Prostate gland (tissue), 2 donors: ENCODE data around the gene TANC1.

Experiments used
- POLR2A ChIP-seq: fragments of 450-650 bp; IDR thresholded peaks from one replicate; pipeline ENCODE4 v1.6.1; 2016; ENCODE audit warnings: antibody characterized with exemption, mild to moderate bottlenecking
- POLR2AphosphoS5 ChIP-seq: sonication (generic); formaldehyde crosslinking; IDR thresholded peaks from one replicate; pipeline ENCODE4 v1.6.1; 2017; ENCODE audit warnings: antibody characterized with exemption
- TF ChIP-seq, protein P1 (sequence below), 4 experiments: fragments of 200-600 bp in 2 of 4; fragments of 450-650 bp in 2 of 4; sonication (generic) in 2 of 4; IDR thresholded peaks; 1 replicate in 3 of 4; 2 replicates in 1 of 4; pipeline ENCODE4 v1.5.1; 2016 to 2019; ENCODE audit warnings: antibody characterized with exemption in 4 of 4, mild to moderate bottlenecking in 2 of 4, moderate library complexity in 2 of 4

DNA sequence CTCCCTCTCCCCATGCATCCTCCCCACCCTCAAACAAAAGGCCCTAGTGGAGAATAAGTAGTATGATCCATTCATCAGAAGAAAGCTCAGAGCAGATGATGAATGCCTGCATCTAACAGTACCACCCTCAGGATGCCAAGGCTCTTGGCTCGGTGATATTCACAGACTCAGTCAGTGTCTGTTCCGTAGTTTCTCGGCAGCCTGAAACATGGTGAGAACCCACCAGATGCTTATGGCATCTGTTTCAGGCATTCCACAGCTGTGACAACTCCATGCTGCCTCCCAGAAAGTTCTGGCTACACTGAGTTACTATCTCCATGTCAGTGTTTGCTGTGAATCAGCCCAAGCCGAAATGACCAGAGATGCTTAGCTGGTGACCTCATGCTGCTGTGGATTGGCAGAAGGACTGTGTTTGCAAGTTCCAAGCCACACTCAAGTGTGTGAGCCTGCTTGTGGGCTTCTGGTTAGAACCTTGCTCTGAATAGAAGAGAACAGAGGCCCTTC lies 234.2 kb downstream of the TANC1 start:
- TF ChIP-seq, protein P1, sequence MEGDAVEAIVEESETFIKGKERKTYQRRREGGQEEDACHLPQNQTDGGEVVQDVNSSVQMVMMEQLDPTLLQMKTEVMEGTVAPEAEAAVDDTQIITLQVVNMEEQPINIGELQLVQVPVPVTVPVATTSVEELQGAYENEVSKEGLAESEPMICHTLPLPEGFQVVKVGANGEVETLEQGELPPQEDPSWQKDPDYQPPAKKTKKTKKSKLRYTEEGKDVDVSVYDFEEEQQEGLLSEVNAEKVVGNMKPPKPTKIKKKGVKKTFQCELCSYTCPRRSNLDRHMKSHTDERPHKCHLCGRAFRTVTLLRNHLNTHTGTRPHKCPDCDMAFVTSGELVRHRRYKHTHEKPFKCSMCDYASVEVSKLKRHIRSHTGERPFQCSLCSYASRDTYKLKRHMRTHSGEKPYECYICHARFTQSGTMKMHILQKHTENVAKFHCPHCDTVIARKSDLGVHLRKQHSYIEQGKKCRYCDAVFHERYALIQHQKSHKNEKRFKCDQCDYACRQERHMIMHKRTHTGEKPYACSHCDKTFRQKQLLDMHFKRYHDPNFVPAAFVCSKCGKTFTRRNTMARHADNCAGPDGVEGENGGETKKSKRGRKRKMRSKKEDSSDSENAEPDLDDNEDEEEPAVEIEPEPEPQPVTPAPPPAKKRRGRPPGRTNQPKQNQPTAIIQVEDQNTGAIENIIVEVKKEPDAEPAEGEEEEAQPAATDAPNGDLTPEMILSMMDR (IDR thresholded peaks at IDR 0.05): no peak
- TF ChIP-seq POLR2AphosphoS5 (no peak), POLR2A (no peak)
